SK-N-SH treated with all-trans-retinoic acid at 6 μM for 48 hours (cell line): ENCODE measurements around the gene GIPC2.

Experiments used
- ATAC-seq: fragments of 200-7000 bp; cut with Tn5 transposase; 3 replicates; pipeline ENCODE4 v1.9.1; 2020; ENCODE audit warnings: mild to moderate bottlenecking, moderate library complexity
- ARNTL ChIP-seq: fragments of 450-650 bp; formaldehyde crosslinking; IDR thresholded peaks from 2 replicates; pipeline ENCODE4 v1.5.0; 2020; ENCODE audit warnings: low read depth, mild to moderate bottlenecking, moderate library complexity, borderline replicate concordance
- BACH2 ChIP-seq: fragments of 250-450 bp; sonication (Bioruptor Pico); IDR thresholded peaks from 2 replicates; pipeline ENCODE4 v1.9.0; 2021; ENCODE audit warnings: mild to moderate bottlenecking, borderline replicate concordance
- CREB5 ChIP-seq: fragments of 250-450 bp; sonication (Bioruptor Pico); IDR thresholded peaks from 2 replicates; pipeline ENCODE4 v1.5.1; 2020; ENCODE audit warnings: low read depth, mild to moderate bottlenecking, moderate library complexity
- CSDC2 ChIP-seq: fragments of 250-450 bp; sonication (Bioruptor Pico); IDR thresholded peaks from 2 replicates; pipeline ENCODE4 v1.5.0; 2020; ENCODE audit warnings: mild to moderate bottlenecking, moderate library complexity
- CSRNP3 ChIP-seq: fragments of 250-450 bp; sonication (Bioruptor Pico); IDR thresholded peaks from 2 replicates; pipeline ENCODE4 v1.5.1; 2021; ENCODE audit warnings: mild to moderate bottlenecking, moderate library complexity
- ESRRG ChIP-seq: fragments of 250-450 bp; sonication (Bioruptor Pico); IDR thresholded peaks from 2 replicates; pipeline ENCODE4 v1.6.1; 2021; ENCODE audit warnings: mild to moderate bottlenecking
- GLIS3 ChIP-seq: fragments of 250-450 bp; sonication (Bioruptor Pico); IDR thresholded peaks from 2 replicates; pipeline ENCODE4 v1.5.0; 2020; ENCODE audit warnings: mild to moderate bottlenecking, moderate library complexity
- ISL1 ChIP-seq: fragments of 250-450 bp; sonication (Bioruptor Pico); IDR thresholded peaks from 2 replicates; pipeline ENCODE4 v2.1.2; 2022; ENCODE audit warnings: mild to moderate bottlenecking, moderate library complexity
- OSR1 ChIP-seq: fragments of 250-450 bp; sonication (Bioruptor Pico); IDR thresholded peaks from 2 replicates; pipeline ENCODE4 v1.8.0; 2022; ENCODE audit warnings: moderate library complexity, mild to moderate bottlenecking, inconsistent platforms
- PATZ1 ChIP-seq: fragments of 250-450 bp; sonication (Bioruptor Pico); IDR thresholded peaks from 2 replicates; pipeline ENCODE4 v1.8.0; 2020; ENCODE audit warnings: mild to moderate bottlenecking, moderate library complexity, borderline replicate concordance
- POU6F1 ChIP-seq: fragments of 250-450 bp; sonication (Bioruptor Pico); IDR thresholded peaks from 2 replicates; pipeline ENCODE4 v1.8.0; 2021; ENCODE audit warnings: low read depth, mild to moderate bottlenecking, moderate library complexity, borderline replicate concordance
- PPARA ChIP-seq: fragments of 250-450 bp; sonication (Bioruptor Pico); IDR thresholded peaks from 2 replicates; pipeline ENCODE4 v1.5.0; 2020; ENCODE audit warnings: mild to moderate bottlenecking, borderline replicate concordance
- RARB ChIP-seq: fragments of 250-450 bp; sonication (Bioruptor Pico); IDR thresholded peaks from 2 replicates; pipeline ENCODE4 v1.8.0; 2021; ENCODE audit warnings: mild to moderate bottlenecking, moderate library complexity
- SNAI2 ChIP-seq: fragments of 250-450 bp; sonication (Bioruptor Pico); IDR thresholded peaks from 2 replicates; pipeline ENCODE4 v1.5.0; 2020; ENCODE audit warnings: mild to moderate bottlenecking, moderate library complexity
- TCF4 ChIP-seq: fragments of 250-450 bp; sonication (Bioruptor Pico); IDR thresholded peaks from 2 replicates; pipeline ENCODE4 v1.8.0; 2021; ENCODE audit warnings: mild to moderate bottlenecking, moderate library complexity, borderline replicate concordance
- TOX ChIP-seq: fragments of 250-450 bp; sonication (Bioruptor Pico); IDR thresholded peaks from 2 replicates; pipeline ENCODE4 v1.8.0; 2021; ENCODE audit warnings: mild to moderate bottlenecking, moderate library complexity, borderline replicate concordance
- TSHZ2 ChIP-seq: fragments of 250-450 bp; sonication (Bioruptor Pico); IDR thresholded peaks from 2 replicates; pipeline ENCODE4 v1.5.0; 2020; ENCODE audit warnings: mild to moderate bottlenecking, moderate library complexity
- ZC3H10 ChIP-seq: fragments of 250-450 bp; sonication (Bioruptor Pico); IDR thresholded peaks from 2 replicates; pipeline ENCODE4 v1.5.1; 2021; ENCODE audit warnings: mild to moderate bottlenecking, moderate library complexity
- ZFP3 ChIP-seq: fragments of 250-450 bp; sonication (Bioruptor Pico); IDR thresholded peaks from 2 replicates; pipeline ENCODE4 v1.5.0; 2020; ENCODE audit warnings: mild to moderate bottlenecking, moderate library complexity
- ZFP30 ChIP-seq: fragments of 450-650 bp; formaldehyde crosslinking; IDR thresholded peaks from 2 replicates; pipeline ENCODE4 v1.5.0; 2022; ENCODE audit warnings: mild to moderate bottlenecking, moderate library complexity
- ZNF565 ChIP-seq: fragments of 450-650 bp; formaldehyde crosslinking; conservative IDR thresholded peaks from 2 replicates; pipeline ENCODE4 v1.5.0; 2020; ENCODE audit warnings: low read depth, mild to moderate bottlenecking, moderate library complexity
- ZNF70 ChIP-seq: fragments of 450-650 bp; formaldehyde crosslinking; IDR thresholded peaks from 2 replicates; pipeline ENCODE4 v1.5.0; 2020; ENCODE audit warnings: mild to moderate bottlenecking, moderate library complexity
- ZNF8 ChIP-seq: fragments of 450-650 bp; formaldehyde crosslinking; IDR thresholded peaks from 2 replicates; pipeline ENCODE4 v1.5.0; 2020; ENCODE audit warnings: mild to moderate bottlenecking, moderate library complexity

GIPC2 gene

GRCh38 chr1:78132948-78133322 is 87.2 kb downstream of the GIPC2 start:
- ATAC-seq: no peak
- TF ChIP-seq OSR1 (CRISPR knock-in tag) (no peak), ZC3H10 (CRISPR knock-in tag) (no peak), POU6F1 (no peak), CSDC2 (CRISPR knock-in tag) (no peak), ZNF565 (no peak), RARB (no peak), BACH2 (CRISPR knock-in tag) (no peak), SNAI2 (CRISPR knock-in tag) (no peak), ZNF8 (CRISPR knock-in tag) (no peak), ZFP3 (no peak), ZFP30 (no peak), ISL1 (CRISPR knock-in tag) (no peak), GLIS3 (CRISPR knock-in tag) (no peak), TOX (no peak), ARNTL (CRISPR knock-in tag) (no peak)

GRCh38 chr1:78136680-78137079 is 90.9 kb downstream of the GIPC2 start:
- TF ChIP-seq ARNTL (CRISPR knock-in tag): no peak
- TF ChIP-seq PPARA (CRISPR knock-in tag): no peak
- TF ChIP-seq OSR1 (CRISPR knock-in tag): no peak
- no peak for TF ChIP-seq GLIS3 (CRISPR knock-in tag)
- no peak for TF ChIP-seq BACH2 (CRISPR knock-in tag)
- no peak for TF ChIP-seq CSRNP3
- TF ChIP-seq CSDC2 (CRISPR knock-in tag): no peak
- no peak for TF ChIP-seq PATZ1 (CRISPR knock-in tag)
- no peak for TF ChIP-seq ZNF8 (CRISPR knock-in tag)
- TF ChIP-seq ZC3H10 (CRISPR knock-in tag): no peak
- TF ChIP-seq SNAI2 (CRISPR knock-in tag): no peak
- no peak for TF ChIP-seq TOX
- TF ChIP-seq CREB5 (CRISPR knock-in tag): no peak
- no peak for TF ChIP-seq TCF4 (CRISPR knock-in tag)
- TF ChIP-seq POU6F1: no peak
- TF ChIP-seq TSHZ2 (CRISPR knock-in tag): no peak
- no peak for TF ChIP-seq ESRRG
- TF ChIP-seq ZNF70 (CRISPR knock-in tag): no peak
- TF ChIP-seq ZFP3: no peak
- ATAC-seq: no peak
